Hematopoietic multipotent progenitor cell treated with erythropoietin and hydrocortisone succinate and interleukin-3 and kit ligand, for 15 days (in vitro differentiated cells): ENCODE data around the gene SLC17A8.
"Not testable (repeated sequence)": the region's sequence is repeated elsewhere in the genome, so short reads cannot be mapped to it uniquely, and the experiment has no call there.

Experiments
- DNase-seq: peaks from one replicate; pipeline ENCODE4 v3.0.0-alpha.2; 2015; ENCODE audit warnings: low spot score

The SLC17A8 gene

DNA sequence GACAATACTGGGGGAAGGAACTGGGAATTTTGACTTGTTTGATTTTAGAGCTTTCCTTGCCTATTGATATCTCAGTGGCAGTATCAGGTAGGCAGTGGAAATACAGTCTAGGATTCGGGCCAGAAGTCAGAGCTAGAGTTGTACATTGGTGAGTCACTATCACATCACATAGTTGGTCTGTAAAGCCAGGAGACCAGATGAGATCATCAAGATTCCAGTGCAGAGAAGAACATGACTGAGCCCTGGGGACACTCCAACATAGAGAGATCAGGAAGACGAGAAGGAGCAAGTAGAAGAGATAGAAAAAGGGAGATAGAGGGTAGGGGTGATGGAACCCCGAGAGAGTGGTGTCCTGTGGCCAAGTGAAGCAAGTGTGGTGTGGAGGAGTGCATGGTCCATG is 70.2 kb downstream of the SLC17A8 start:
- no peak for DNase-seq

DNA sequence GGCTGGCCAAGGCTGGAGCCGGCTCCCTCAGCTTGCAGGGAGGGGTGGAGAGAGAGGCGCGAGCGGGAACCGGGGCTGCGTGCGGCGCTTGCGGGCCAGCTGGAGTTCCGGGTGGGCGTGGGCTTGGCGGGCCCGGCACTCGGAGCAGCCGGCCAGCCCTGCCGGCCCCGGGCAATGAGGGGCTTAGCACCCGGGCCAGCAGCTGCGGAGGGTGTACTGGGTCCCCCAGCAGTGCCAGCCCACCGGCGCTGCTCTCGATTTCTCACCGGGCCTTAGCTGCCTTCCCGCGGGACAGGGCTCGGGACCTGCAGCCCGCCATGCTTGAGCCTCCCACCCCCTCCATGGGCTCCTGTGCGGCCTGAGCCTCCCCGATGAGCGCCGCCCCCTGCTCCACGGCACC is 73.4 kb downstream of the SLC17A8 start:
- DNase-seq: not testable (repeated sequence)

DNA sequence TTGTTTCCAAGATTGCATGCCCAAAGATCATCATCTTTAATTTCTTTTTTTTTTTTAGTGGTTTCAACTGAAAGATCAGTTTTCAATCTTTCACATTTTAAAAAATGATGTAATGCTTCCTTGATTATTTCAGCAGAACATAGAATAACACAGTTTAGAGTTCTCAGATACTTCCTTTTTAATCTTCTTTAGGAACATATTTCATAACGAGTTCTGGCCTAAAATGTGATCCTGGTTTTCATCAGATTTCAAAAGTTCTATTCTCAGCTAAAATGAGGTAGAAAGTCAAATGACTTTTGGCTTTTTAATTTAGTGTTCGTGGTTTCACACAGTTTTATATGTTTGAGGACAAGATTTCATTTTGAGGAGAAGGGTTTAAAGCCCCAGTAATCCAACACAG is 76.8 kb downstream of the SLC17A8 start:
- DNase-seq: no peak

DNA sequence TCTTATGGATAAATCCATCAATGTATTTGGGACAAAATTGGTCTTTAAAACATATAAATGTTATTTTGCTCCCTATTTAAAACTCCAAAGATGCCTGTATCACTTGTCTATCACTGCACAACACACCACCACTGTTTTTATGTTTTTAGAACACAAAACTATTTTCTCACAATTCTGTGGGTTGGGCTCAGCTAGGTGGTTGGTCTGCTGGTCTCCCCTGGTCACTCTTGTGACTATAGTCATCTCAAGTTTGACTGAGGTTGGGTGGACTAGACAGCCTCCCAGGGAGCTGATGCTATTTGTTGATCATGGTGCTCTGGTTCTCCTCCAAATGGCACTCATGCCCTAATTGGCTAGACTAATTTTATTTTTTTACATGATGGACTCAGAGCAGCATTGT is 77.3 kb downstream of the SLC17A8 start:
- DNase-seq: no peak

DNA sequence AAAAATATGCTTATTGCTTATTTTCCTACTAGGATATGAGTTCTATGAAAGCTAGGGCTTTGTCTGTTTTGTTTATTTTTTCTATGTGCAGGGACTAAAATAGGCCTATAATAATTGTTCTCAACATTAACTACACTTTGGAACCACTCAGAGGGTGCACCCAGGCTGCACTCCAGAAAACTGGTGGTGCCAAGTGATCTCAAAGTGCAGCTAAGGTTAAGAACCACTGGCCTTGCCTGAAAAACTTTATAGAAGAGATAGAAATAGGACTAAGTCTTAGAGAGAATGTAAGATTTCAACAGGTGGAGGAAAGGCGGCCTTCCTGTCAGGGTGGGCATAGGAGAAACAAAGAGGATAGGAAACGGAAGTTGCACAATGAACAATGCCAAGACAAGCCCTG is 79.1 kb downstream of the SLC17A8 start:
- no peak for DNase-seq

DNA sequence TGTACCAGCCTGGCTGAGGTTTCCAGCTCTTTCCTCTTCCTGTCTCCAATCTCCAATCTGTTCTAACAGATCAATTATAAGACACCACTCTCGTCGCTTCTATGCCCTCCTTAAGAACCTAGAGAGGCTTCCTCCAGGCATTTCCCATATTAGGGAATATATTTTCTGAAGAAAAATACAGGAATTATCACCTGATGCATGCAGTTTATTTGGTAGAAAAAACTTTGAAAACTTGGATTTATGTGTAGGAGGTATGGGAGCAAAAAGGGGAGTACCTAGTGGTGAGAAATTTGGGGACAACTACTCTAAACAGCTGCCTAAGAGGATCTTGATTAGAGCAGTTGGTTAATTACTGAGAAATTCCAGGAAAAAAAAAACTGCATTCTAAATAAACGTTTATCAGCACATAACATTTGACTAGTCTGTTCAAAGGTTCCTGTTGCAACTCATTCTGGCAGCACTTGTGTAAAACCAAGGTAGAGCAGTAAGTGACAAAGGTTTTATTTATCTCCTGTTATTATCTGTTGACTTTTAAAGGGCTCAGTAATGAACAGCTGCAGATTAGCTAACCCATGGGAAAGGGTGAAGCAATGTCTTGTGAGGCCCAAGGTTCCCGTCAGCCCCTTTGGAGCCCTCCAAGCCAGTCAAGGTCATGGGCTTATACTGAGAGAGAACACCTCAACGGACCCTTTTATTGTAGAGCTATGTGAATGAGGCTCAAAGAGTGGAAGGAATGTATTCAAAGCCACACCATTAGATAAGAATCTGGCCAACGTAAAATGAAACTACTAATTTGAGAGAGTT is 80.4 kb downstream of the SLC17A8 start:
- DNase-seq: peak; percentile 34

DNA sequence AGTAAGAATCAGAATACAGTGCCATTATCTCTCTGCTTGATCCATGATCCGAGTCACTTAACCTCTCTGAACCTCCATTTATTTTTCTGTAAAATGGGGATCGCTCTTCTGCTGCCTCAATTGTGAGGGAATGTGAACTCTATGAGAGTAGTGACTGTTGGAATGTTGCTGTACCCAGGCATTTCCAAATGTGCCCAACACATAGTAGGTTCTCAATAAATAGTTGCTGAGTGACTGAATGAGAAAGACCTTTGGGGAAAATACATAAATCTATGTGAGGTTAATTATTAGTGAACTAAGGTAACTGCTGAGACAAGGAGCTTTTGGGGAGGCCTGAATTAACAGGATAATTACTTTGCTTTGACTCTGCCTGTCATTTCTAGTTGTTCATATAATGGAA is 82.9 kb downstream of the SLC17A8 start:
- no peak for DNase-seq

DNA sequence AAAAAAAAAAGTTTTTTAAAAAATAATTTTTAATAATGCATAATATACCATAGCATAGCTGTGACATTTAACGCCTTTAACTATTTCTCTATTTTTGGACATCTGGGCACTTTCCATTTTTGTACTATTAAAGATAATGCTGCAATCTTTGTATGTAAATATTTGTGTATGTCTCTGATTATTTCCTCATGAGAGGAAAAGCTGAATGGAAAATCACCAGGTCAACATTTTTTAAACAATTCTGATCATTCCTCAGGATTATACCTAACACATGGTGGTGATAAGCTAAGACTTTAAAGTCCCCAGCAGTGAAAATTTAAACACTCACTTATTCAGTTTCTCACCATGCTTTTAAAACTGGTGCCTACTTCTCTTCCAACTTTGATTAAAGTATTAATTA is 85.5 kb downstream of the SLC17A8 start:
- DNase-seq: no peak

DNA sequence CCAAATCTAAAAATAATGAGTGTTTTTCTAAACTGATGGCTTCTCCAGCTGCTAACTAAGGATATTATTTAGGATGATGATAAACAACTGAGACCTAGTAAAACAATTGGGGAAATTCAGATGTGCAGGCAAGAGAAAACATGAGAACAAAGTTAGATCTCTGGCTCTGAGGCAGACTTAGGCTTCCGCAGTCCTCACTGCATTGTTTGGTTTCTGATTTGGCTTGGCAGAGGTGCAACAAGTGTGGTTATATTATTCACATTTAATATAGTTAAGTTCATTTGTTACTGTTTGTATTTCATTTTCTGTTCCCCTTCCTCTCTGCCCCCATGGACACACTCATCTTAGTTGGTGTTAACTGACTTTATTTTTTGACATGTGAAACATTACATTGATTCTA is 86.6 kb downstream of the SLC17A8 start:
- no peak for DNase-seq

DNA sequence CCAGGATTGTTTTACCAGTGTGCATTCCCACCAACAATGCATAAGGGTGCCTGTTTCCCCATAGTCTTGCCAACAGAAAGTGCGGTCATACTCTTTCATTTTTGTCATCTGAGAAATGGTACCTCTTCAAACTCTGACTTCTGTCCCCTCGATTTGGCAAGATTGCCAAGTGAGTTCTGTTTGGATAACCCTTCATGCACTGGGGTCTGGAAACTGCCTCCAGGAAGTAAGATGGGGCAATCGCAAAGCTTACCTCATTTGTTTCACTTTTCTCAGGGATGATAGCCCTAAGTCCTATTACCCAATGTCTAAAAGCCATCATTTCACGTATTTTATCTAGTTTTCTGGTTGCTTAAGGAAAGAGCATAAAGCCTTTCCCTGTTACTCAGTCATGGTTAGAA is 88.2 kb downstream of the SLC17A8 start:
- no peak for DNase-seq

DNA sequence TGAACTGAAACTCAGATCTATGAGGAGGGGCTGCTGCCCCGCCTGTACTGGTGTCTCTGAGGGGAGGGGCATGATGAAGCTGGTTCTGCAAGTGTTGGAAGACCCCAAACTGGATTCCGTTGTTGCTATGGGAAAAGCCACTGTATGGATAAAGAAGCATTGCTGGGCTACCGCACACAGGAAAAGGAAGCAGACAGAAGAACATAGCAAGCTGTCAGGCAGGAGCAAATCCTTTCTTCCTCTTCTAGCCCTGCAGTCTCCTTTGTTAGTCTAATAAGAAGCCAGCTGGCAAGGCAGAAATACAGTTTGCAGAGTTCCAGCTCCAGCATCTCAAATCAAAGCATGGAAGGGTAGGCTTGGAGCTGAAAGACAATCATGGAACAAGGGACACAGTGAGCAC is 90.5 kb downstream of the SLC17A8 start:
- no peak for DNase-seq

DNA sequence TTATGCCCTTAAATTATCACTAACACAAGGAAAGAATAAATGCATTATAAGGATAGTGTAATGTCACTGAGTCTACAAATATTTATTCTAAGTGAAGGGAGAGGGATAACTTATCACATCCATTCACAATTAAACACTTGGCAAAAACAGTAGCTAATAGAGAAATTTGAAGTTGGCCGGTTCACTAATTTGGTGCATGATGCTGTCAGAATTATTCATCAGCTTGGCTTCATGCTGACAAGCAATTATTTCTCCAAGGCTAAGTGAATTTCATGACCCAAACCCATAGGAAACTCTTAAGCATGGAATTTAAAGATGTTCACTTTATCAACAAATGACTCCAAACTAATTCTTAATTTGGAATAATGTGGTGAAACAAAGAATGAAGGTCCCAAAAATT is 91.8 kb downstream of the SLC17A8 start:
- no peak for DNase-seq

DNA sequence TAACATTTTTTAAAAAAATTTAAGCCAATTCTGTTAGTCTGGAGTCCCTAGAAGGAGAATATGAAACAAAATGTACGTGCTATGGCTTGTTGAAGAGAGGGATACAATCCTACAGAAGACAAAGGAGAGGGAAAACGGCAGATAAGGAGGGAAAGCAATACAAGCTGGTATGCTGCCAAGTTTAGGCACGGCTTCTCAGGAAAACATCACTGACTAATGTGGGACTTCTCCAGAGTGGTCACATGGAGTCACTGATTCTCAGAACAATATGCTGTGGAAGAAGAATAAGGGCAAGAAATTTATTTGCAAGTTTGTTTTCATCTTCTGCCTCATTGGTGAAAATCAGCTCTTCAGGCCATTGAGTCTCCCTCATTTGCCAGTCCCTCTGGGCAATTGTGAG is 93.9 kb downstream of the SLC17A8 start:
- no peak for DNase-seq

DNA sequence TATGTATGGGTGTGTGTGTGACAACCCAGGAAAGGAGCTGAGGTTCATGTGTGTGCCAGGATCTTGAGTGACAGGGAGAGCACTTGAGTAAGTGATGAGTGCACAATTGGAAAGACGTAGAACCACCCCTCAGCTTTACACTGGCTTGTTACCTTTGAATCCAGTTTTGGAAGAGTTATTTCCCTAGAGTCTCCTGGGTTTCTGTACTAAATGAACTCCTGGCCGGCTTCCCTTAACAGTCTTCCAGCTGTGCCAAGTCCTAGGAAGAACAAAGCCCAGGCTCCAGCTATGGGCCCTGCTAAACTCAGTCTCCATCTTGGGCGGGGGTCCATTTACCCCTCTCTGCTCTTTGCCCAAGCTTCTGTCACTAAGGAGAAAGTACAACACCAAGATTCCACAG is 97.1 kb downstream of the SLC17A8 start:
- no peak for DNase-seq

DNA sequence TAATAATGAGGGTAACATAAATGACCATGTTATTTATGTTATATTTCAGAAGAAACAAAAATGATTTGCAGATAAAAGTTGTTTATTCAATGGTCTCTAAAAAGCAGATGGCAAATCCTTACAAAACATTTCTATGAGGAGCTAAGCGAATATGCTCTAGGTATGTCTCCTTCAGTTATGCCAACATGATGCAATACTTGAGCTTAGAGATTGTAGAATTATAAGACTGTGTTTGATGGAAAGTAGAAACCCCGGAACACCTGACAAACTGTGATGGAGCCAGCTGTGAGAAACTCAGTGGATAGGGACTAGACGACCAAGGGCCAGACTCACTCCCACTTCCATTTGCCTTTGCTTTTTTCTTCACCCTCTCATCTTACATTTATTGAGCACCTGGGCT is 99.0 kb downstream of the SLC17A8 start:
- no peak for DNase-seq

DNA sequence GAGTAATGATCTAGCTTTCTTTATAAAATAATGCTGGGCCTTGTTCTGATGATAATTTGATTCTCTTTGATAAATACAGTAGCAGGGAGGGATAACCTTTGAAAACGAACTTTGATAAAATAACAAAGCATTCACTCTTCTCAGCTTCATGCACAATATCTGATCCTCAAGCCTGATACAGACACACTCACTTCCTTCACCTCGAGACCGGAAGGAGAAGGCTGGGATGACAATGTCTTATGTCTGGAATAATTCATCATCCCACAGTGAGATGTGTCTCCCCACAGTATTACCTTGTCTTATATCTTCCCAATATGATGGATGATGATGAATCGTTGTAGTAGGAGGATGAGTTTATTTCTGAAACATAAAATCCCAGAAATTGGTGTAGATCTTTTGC is 101.3 kb downstream of the SLC17A8 start:
- DNase-seq: no peak

DNA sequence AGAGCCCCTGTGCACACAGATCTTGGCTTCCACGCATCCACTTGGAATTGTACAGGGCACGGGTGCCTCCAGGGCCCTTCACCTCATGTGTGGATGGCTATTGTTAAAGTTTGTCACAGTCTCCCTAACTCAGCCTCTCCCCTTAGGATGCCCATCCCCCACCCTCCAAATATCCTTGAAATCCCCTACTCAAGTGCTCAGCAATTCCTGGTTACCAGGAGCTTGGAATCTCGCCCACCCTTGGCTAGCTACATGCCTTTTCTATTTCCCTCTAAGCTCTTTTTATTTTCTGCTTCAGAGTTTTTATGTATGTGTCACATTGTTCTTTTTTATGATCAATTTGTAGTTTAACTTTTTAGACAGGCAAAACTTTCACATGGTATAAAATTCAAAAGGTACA is 103.8 kb downstream of the SLC17A8 start:
- DNase-seq: no peak

DNA sequence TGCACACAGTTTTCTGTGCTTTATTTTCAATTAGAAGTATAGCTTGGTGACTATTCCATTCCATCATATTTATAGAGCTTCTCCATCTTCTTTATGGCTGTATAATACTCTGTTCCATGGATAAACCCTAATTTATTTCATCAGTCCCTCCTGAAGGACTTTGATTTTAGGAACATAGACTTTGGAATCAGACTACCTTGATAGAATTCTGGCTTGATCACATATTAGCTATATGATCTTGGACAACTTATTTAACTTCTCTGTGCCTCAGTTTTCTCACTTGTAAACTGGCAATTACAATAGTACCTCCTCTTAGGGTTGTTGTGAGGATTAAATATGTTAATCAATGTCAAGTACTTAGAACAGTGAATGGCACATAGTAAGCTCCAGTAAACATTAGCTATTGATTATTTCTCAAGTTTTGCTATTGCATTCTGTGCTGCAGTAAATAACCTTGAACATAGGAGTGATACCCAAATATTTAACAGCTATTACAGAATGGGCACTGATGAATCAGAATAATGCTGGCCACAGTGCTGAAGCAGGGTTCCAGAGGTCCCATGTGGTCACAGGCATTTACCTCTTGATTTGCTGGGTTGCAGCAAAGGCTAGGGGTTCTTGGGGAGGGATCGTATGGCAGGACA is 104.6 kb downstream of the SLC17A8 start:
- no peak for DNase-seq

DNA sequence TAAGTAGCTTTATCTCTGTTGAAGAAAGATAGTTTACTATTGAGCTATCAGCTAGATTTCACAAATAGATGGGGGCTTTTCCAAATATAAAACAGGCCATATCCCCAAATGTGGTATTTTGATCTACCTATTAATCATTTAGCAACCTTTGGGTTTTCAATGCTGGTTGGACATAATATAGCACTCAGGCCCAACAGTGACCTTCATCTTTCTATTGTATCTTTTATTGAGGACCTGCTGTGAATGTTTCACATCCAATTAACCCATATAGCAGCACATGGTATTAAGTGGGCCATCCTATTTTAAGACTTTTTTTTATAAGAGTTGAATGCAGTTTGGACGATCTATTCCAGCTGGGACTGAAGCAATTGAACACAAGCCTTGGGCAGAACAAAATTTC is 106.8 kb downstream of the SLC17A8 start:
- DNase-seq: no peak

DNA sequence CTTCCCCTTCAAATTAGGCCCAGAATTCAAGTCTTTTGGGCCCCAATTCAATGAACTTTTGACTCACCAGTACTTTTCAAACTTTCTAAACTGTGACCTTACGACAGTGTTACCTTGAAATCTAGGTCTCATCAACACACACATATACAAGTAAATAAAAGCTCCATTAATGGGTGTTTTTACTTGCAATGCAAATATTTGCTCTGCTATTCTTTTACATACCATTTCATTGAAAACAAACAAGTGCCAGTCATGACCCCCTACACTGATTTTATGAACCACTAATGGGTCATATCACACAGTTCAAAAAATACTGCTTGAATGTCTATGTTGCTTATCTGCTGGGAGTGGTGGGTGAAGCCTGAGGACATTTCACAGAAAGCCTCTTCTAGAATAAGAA is 107.7 kb downstream of the SLC17A8 start:
- no peak for DNase-seq

DNA sequence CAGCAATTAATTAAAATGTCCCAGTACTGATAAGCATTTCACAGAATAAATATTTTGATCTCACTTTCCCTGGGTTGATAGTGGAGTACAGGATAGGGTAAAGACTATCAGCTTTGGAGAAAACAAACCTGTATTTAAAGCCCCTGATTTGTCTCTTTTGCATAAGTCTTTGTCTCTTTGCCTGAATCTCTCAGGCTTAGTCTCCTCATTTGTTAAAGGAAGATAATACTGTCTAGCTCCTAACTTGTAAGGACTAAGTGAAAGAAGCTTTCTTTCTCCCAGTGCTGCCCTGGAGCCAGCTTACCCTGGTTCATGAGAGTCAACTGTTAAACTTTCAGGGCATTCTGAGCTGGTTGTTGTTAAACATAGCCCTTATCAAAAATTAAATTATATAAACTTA is 111.3 kb downstream of the SLC17A8 start:
- DNase-seq: no peak
